K562 (cell line): ENCODE results near the gene MAPT. TPM values are rescaled to one million over a fixed set of nuclear protein-coding genes. Genes with fewer than 3 reads are reported as not detected.

ENCODE experiments used
- BCL6 ChIP-seq: fragments of 250-450 bp; sonication (Bioruptor Pico); IDR thresholded peaks from 2 replicates; pipeline ENCODE4 v1.4.0; 2020
- BCOR ChIP-seq: fragments of 450-650 bp; IDR thresholded peaks from 2 replicates; pipeline ENCODE4 v1.6.1; 2016
- CC2D1A ChIP-seq: fragments of 450-650 bp; IDR thresholded peaks from 2 replicates; pipeline ENCODE4 v1.6.1; 2017; ENCODE audit warnings: mild to moderate bottlenecking
- CCNT2 ChIP-seq: IDR thresholded peaks from 2 replicates; pipeline ENCODE4 v1.6.1; 2011; ENCODE audit warnings: borderline replicate concordance, low read depth, mild to moderate bottlenecking, moderate library complexity, mixed read lengths, low read length; ENCODE audit not compliant: insufficient read length; ENCODE audit errors: extremely low read depth
- ILK ChIP-seq: fragments of 450-650 bp; IDR thresholded peaks from 2 replicates; pipeline ENCODE4 v1.6.1; 2016; ENCODE audit warnings: missing genetic modification characterization, low read depth, mild to moderate bottlenecking, missing compliant biosample characterization, moderate library complexity, borderline replicate concordance
- KAT7 ChIP-seq: sonication (generic); formaldehyde crosslinking; IDR thresholded peaks from 2 replicates; pipeline ENCODE4 v1.8.0; 2022; ENCODE audit warnings: missing genetic modification reagents, mild to moderate bottlenecking, borderline replicate concordance
- MED1 ChIP-seq: sonication (generic); formaldehyde crosslinking; IDR thresholded peaks from 2 replicates; pipeline ENCODE4 v1.8.1; 2023; ENCODE audit warnings: missing genetic modification reagents, borderline replicate concordance
- NFE2L1 ChIP-seq: fragments of 450-650 bp; IDR thresholded peaks from 2 replicates; pipeline ENCODE4 v1.6.1; 2016; ENCODE audit warnings: missing genetic modification characterization, low read depth, mild to moderate bottlenecking, missing compliant biosample characterization, moderate library complexity, borderline replicate concordance
- NONO ChIP-seq, 2 experiments: fragments of 200-400 bp in 1 of 2; fragments of 450-650 bp in 1 of 2; formaldehyde crosslinking in 1 of 2; IDR thresholded peaks; 2 replicates each; pipeline ENCODE4 v1.6.1; 2017; ENCODE audit warnings: low read depth in 2 of 2, mild to moderate bottlenecking in 2 of 2, moderate library complexity in 2 of 2, low read length in 1 of 2
- POU5F1 ChIP-seq: fragments of 150-350 bp; IDR thresholded peaks from 2 replicates; pipeline ENCODE4 v1.6.1; 2014; ENCODE audit warnings: borderline replicate concordance, low read length, low read depth, mild to moderate bottlenecking; ENCODE audit not compliant: partially characterized antibody
- RFX7 ChIP-seq: fragments of 250-450 bp; sonication (Bioruptor Pico); IDR thresholded peaks from 2 replicates; pipeline ENCODE4 v1.5.1; 2021; ENCODE audit warnings: mild to moderate bottlenecking
- SREBF1 ChIP-seq: fragments of 150-350 bp; IDR thresholded peaks from 2 replicates; pipeline ENCODE4 v1.6.1; 2014; ENCODE audit warnings: antibody characterized with exemption, low read depth, low read length, borderline replicate concordance
- SRSF9 ChIP-seq: fragments of 200-400 bp; formaldehyde crosslinking; IDR thresholded peaks from 2 replicates; pipeline ENCODE4 v1.6.1; 2017; ENCODE audit warnings: low read depth, low read length, borderline replicate concordance
- XRCC3 ChIP-seq: fragments of 450-650 bp; IDR thresholded peaks from 2 replicates; pipeline ENCODE4 v1.6.1; 2017; ENCODE audit warnings: mild to moderate bottlenecking, moderate library complexity
- XRCC5 ChIP-seq: fragments of 200-400 bp; formaldehyde crosslinking; IDR thresholded peaks from 2 replicates; pipeline ENCODE4 v1.6.1; 2017; ENCODE audit warnings: low read depth, mild to moderate bottlenecking, low read length
- ZNF121 ChIP-seq: sonication (generic); formaldehyde crosslinking; conservative IDR thresholded peaks from 2 replicates; pipeline ENCODE4 v1.8.0; 2022; ENCODE audit warnings: missing genetic modification reagents
- ZNF354B ChIP-seq: fragments of 250-450 bp; sonication (Bioruptor Pico); IDR thresholded peaks from 2 replicates; pipeline ENCODE4 v1.4.0; 2020
- polyA plus RNA-seq, 8 experiments: library from polyadenylated mRNA; depleted of rRNA in 4 of 8; stranded (reverse) in 5 of 8; unstranded in 3 of 8; fragments of >200 nt; fragmentation: Nextera tagmentation in 2 of 8; fragmentation: Illumina TruSeq in 1 of 8; extraction: Ambion mirVana in 2 of 8; extraction: Trizol in 1 of 8; gene quantifications; 2 replicates each; pipeline versions ENCODE4 v1.2.1 to v1.2.3, GENCODE V29; 2011 to 2014; ENCODE audit warnings: inconsistent platforms in 1 of 8, missing spikeins in 1 of 8
- total RNA-seq, 7 experiments: library from RNA; depleted of rRNA in 6 of 7; stranded (reverse); fragments of >200 nt in 6 of 7; fragmentation: Illumina TruSeq in 2 of 7; extraction: Trizol in 2 of 7; gene quantifications; 2 replicates each; pipeline versions ENCODE4 v1.2.1 to v1.2.3, GENCODE V29; 2011 to 2021; ENCODE audit warnings: low replicate concordance in 1 of 7
- TF ChIP-seq, protein P1 (sequence below), 2 experiments: fragments of 200-800 bp in 1 of 2; sonication (Bioruptor generic) in 1 of 2; sonication (generic) in 1 of 2; formaldehyde crosslinking in 1 of 2; IDR thresholded peaks in 1 of 2; conservative IDR thresholded peaks in 1 of 2; 2 replicates each; pipeline versions ENCODE4 v1.5.0 to v1.6.1; 2016 to 2020; ENCODE audit warnings: missing compliant biosample characterization in 1 of 2, missing genetic modification characterization in 1 of 2, missing genetic modification reagents in 1 of 2
- TF ChIP-seq, protein P2 (sequence below): sonication (generic); formaldehyde crosslinking; IDR thresholded peaks from 2 replicates; pipeline ENCODE4 v1.8.0; 2022; ENCODE audit warnings: missing genetic modification reagents, mild to moderate bottlenecking, moderate library complexity, borderline replicate concordance
- TF ChIP-seq, protein P3 (sequence below): sonication (generic); formaldehyde crosslinking; IDR thresholded peaks from 2 replicates; pipeline ENCODE4 v1.8.0; 2022; ENCODE audit warnings: missing genetic modification reagents, mild to moderate bottlenecking, borderline replicate concordance
- TF ChIP-seq, protein P4 (sequence below): sonication (generic); formaldehyde crosslinking; IDR thresholded peaks from 2 replicates; pipeline ENCODE4 v1.8.0; 2022; ENCODE audit warnings: mild to moderate bottlenecking, missing genetic modification reagents, borderline replicate concordance

The MAPT gene
- total and polyA plus RNA-seq, 9 of the 15 experiments (the other 6 are each of a cell fraction or from before 2014, with no cell fraction given) = 0.04 to 1.1 (median 0.36) TPM

DNA sequence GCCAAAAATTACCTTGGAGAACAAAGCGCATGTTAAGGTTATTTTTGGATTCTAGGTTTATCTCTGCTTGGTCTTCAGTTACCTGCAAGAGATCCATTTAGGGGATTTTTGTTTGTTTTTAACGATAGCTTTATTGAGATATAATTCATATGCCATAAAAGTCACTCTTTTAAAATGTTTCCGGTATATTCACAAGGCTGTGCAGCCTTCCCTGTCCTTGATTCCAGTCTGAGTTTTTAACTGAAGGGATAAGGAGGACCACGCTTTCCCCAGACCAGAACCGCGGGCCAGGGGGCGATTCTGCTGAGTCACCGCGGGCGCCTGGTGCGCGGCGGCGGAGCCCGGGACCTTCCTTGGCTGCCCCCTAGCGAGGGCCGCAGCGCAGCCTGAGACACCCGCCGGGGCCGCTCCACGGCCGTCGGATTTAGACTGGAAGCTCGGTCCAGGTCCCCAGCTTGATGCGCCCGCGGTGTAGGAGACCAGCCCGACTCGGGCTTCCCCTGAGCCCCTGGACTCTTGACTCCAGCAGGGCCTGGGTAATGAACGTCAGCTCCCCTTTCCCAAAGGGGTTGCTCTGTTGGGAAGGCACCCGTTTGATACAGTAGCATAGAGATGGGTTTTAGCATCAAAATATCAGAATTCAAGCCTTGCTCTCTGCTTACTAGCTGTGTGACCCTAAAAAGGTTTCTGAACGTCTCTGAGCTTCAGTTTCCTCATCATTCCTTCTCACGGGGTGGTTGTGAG is 54.7 kb downstream of the MAPT start (continued):
- TF ChIP-seq, protein P1, sequence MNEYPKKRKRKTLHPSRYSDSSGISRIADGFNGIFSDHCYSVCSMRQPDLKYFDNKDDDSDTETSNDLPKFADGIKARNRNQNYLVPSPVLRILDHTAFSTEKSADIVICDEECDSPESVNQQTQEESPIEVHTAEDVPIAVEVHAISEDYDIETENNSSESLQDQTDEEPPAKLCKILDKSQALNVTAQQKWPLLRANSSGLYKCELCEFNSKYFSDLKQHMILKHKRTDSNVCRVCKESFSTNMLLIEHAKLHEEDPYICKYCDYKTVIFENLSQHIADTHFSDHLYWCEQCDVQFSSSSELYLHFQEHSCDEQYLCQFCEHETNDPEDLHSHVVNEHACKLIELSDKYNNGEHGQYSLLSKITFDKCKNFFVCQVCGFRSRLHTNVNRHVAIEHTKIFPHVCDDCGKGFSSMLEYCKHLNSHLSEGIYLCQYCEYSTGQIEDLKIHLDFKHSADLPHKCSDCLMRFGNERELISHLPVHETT (CRISPR knock-in tag; conservative IDR thresholded peaks at IDR 0.05 in 1 of 2, IDR thresholded peaks at IDR 0.05 in 1 of 2) = no peak
- TF ChIP-seq BCL6 (CRISPR knock-in tag) = no peak
- no peak for TF ChIP-seq MED1 (CRISPR knock-in tag)
- 0 out of 2 replicates have a peak, but pooled peaks have one; percentile 7 for TF ChIP-seq BCOR
- TF ChIP-seq POU5F1 = no peak
- no peak for TF ChIP-seq ILK (tag)
- no peak for TF ChIP-seq CC2D1A
- peak; percentile 72 for TF ChIP-seq CCNT2
- no peak for TF ChIP-seq RFX7
- no peak for TF ChIP-seq XRCC5
- no peak for TF ChIP-seq SRSF9
- TF ChIP-seq, protein P2, sequence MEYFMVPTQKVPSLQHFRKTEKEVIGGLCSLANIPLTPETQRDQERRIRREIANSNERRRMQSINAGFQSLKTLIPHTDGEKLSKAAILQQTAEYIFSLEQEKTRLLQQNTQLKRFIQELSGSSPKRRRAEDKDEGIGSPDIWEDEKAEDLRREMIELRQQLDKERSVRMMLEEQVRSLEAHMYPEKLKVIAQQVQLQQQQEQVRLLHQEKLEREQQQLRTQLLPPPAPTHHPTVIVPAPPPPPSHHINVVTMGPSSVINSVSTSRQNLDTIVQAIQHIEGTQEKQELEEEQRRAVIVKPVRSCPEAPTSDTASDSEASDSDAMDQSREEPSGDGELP (CRISPR knock-in tag) = peak; percentile 64; the same call in 1 of the 2 replicates
- no peak for TF ChIP-seq SREBF1
- TF ChIP-seq, protein P3, sequence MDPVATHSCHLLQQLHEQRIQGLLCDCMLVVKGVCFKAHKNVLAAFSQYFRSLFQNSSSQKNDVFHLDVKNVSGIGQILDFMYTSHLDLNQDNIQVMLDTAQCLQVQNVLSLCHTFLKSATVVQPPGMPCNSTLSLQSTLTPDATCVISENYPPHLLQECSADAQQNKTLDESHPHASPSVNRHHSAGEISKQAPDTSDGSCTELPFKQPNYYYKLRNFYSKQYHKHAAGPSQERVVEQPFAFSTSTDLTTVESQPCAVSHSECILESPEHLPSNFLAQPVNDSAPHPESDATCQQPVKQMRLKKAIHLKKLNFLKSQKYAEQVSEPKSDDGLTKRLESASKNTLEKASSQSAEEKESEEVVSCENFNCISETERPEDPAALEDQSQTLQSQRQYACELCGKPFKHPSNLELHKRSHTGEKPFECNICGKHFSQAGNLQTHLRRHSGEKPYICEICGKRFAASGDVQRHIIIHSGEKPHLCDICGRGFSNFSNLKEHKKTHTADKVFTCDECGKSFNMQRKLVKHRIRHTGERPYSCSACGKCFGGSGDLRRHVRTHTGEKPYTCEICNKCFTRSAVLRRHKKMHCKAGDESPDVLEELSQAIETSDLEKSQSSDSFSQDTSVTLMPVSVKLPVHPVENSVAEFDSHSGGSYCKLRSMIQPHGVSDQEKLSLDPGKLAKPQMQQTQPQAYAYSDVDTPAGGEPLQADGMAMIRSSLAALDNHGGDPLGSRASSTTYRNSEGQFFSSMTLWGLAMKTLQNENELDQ (CRISPR knock-in tag) = no peak
- TF ChIP-seq ZNF121 (CRISPR knock-in tag) = no peak
- TF ChIP-seq, protein P4, sequence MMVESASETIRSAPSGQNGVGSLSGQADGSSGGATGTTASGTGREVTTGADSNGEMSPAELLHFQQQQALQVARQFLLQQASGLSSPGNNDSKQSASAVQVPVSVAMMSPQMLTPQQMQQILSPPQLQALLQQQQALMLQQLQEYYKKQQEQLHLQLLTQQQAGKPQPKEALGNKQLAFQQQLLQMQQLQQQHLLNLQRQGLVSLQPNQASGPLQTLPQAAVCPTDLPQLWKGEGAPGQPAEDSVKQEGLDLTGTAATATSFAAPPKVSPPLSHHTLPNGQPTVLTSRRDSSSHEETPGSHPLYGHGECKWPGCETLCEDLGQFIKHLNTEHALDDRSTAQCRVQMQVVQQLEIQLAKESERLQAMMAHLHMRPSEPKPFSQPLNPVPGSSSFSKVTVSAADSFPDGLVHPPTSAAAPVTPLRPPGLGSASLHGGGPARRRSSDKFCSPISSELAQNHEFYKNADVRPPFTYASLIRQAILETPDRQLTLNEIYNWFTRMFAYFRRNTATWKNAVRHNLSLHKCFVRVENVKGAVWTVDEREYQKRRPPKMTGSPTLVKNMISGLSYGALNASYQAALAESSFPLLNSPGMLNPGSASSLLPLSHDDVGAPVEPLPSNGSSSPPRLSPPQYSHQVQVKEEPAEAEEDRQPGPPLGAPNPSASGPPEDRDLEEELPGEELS = no peak
- TF ChIP-seq NFE2L1 (tag) = peak; percentile 86
- no peak for TF ChIP-seq NONO (IDR thresholded peaks at IDR 0.05; ENCODE audit: low read depth in 2 of 2, low read length in 1 of 2)
- no peak for TF ChIP-seq ZNF354B
- TF ChIP-seq XRCC3 = no peak
- TF ChIP-seq KAT7 (CRISPR knock-in tag) = no peak
